ENCODE data around the gene FAAP100.

Gene FAAP100

DNA sequence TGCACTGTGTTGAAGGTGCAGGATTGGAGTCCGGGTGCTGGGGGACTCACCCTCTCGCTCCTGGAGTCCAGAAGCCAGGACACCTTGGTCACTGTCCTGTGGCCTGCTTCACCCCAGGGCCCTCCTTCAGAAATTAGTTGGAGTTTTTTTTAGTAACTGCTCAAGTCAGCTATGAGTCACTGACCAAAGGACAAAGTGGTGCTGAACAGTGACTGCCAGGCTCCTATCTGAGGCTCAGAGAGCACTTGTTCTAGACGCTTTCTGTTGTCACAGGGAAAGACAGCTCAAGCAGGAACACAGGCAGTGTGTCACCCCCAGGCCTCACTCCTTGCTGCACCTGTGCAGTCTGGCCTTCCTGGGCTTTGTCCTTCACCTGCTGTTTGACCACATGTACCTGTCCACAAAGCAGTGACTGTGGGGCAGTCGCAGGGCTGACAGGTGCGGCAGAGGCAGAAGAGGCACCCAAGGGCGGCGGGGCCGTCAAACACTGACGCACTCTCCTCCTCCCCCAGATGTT lies 4.1 kb upstream of the FAAP100 start:
- DNase-seq (ENCODE audit: low read depth), result no peak

DNA sequence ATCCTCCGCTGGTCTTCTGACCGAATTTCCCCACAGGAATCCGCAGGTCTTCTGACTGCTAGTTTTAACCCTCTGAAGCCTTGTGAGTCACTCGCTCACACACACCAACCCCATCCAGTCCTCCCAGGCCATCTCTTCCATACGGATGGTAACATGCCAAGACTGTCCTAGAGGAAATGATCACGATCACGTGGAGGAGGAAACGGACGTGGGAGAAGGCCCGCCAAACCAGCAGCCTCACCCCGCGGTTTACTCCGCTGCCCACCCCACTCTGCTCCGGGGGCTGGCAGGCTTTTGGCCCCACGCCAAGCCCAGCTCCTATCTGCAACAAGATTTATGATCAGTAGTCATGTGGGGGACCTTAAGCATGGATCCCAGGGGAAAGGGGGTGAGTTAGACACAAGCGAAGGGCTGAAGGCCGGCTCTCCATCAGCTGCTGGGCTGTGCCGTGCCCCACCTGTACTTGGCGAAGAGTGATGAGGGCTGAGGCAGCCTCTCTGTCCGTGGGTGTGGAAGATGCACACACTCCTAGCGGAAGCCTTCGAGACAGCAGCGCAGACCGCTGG lies 1.5 kb upstream of the FAAP100 start:
- peak; percentile 88 for DNase-seq (ENCODE audit: low read depth)

DNA sequence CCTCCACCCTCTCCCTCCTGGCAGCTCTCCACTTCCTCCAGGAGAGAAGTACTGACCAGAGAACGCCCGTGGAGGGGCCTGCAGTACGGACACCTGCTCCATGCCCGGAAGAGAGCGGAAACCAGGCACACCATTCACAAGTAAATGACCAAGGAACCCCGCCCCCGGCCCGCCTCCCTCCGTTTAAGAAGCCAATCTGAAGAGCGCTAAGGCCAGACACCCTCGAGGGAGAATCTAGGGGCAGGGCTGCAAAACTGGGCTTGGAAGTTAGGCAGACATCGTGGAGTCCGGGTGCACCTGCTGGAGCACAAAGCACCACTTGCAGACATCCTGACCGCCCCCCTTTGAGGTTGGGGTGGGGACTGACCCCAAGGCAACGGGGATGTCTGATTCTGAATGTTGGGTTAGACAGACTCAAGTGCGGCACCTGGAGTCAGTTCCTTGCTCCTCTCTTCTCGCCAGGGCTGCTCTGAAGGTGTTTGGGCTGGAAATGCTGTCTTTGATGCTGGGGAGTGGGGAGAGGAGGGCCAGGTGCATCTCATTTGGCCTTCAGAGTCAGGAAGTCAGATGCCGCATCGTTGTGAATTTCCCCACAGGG lies 964 bp upstream of the FAAP100 start:
- no peak for DNase-seq (ENCODE audit: low read depth)

- DNase-seq (ENCODE audit: low read depth), result no peak
These were observed 502 bp downstream of the FAAP100 start for GRCh38 chr17:81551458-81552243.

DNA sequence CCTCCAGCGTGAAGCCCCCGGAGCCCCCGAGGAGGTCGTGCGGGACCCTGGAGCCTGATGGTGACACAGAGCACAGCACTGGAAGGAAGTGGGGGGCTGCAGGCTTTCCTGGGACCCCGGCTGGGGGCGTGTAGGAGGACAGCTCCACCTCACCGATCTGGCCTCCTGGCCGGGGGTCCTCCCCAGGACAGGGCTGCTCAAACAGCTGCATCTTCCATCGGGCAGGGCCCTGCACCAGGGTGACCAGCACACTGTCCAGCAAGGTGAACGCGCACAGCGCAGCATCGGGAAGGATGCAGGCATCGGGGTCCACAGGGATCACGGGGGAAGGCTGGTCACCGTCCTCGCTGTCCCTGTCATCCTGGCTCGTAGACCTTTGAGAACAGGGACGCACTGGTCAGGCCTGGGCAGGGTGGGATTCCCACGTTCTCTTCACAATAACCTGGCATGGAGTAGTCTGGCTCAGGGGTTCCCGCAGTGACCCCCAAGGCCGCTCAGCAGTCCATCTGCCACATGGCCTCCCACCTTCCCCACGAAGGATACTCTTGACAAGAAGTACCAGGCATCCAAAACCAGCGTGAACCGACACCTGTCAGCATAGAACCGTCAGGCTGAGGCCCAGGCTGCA lies 1.2 kb downstream of the FAAP100 start:
- no peak for DNase-seq (ENCODE audit: low read depth)

DNA sequence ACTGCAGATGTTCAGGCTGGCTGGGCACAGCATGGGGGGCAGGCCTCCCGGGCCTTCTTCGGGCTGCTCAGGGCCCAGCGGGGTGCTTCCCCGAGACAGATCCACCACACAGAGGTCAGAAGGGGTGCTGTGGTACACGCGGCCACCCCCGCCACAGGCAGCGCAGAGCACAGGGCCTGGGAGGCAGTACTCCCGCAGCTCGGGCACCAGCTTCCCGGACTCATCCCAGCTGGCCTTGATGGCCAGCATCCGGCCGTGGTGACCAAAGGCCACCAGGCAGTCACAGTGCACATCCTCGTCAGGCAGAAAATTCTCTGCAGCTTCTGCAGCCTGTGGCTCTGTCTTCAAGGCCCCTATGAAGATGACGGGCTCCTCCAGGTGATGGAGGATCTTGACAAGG lies 1.9 kb downstream of the FAAP100 start:
- DNase-seq (ENCODE audit: low read depth), result no peak

- DNase-seq (ENCODE audit: low read depth), result no peak
These were observed 2.3 kb downstream of the FAAP100 start for GRCh38 chr17:81549826-81550225.

DNA sequence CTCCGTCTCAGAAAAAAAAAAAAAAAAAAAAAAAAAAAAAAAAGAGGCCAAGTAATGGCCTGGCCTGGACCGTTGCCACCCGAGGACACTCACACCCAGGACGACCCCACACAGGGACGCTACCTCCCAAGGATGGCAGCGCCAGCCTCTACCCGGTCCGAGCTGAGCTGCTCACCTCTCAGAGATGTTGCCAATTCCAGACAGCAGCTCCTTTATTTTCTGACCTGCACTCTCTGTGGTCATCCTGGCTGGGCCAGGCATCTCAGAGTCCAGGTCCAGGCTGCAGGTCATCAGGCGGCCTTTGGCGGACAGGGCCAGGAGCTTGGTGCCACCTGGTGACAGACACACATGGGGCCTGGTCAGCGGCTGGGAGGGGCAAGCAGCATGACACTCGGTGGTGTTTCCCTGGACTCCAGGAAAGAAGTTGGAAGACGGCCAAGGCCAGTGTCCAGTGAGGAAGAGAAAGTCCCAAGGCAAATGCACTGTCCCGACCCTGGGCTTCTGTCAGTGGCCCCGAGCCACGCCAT lies 3.1 kb downstream of the FAAP100 start:
- DNase-seq (ENCODE audit: low read depth), result no peak

DNA sequence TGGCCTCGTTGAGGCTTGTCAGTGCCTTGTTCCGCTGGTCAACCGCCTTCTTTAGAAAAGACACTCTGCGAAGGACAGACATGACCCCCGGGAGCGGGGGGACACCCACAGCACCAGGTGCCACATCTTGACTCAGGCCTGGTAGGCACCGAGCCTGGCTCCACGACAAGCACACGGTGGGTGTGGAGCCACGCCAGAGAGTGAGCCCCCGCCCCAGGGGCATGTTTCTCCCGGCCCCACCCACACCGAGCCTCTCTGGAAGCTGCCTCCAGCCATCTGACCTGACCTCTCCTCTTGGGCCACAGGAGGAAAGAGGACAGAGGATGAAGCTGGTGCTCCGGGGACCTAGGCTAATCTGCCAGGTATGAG lies 4.6 kb downstream of the FAAP100 start:
- no peak for DNase-seq (ENCODE audit: low read depth)

GRCh38 chr17:81546906-81547613 lies 5.1 kb downstream of the FAAP100 start:
- DNase-seq (ENCODE audit: low read depth), result no peak

DNA sequence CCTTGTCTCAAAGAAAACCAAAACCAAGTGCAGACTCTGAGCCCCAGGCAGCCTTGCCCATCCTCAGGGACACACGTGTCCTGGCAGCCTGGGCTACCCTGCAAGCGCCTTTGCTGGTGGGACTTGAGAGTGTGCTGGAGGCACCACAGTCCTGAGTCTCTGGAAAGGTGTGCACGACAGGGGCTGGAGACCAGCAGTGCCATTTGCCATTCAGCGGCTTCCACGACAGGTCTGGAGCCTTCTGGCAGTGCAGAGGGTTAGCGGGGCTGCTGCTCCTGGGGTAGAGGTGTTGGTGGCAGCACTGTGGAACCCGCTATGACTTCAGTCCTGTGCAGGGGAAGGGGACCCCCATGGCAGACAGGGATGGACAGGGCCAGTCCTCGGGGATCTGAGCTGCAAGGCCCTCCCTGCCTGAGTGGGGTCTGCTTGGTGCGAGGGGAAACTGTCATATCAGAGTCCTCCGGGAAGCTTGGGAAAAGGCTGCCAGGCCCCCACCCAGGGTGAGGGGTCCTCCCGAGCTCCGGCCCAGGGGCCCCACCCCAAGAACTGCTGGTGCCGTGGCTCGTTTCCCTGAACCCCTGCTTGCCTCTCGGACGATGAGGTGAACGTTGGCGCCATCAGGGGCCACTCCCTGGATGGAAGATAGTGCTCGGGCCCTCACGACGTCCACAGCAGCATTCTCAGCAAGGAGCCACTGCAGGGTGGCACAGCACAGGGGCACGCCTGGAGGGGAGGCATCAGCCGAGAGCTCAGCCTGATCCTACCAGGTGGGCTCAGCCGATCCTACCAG lies 6.8 kb downstream of the FAAP100 start:
- no peak for DNase-seq (ENCODE audit: low read depth)

DNA sequence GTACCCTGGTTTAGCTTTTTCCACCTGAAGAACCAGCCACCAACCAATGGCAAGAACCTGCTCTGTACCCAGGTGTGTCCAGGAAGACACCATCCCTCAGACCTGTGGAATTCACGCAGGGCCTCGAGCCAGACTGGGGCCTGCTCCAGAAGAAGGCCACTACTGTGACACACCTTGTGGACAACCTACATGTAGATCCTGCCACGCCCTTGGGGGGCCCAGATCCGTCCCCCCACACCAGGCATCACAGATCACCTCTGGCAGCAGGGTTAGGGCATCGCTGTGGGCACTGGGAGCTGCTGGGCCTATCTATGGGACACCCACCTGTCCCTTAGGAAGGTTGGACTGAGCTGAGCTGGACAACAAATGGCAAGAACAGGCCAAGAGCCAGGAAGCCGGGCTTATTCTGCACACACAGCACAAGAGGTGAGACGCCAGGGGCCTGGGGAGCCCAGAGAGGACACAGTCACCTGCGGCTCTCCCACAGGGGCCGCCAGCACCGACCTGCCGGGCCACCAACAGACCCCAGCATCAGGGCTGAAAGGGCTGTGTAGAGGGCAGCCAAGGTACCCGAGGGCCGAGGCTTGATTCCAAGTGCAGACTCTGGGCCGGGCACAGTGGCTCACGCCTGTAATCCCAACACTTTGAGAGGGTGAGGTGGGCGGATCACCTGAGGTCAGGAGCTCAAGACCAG lies 7.7 kb downstream of the FAAP100 start:
- DNase-seq (ENCODE audit: low read depth), result no peak

- DNase-seq (ENCODE audit: low read depth), result no peak
These were observed 8.4 kb downstream of the FAAP100 start for GRCh38 chr17:81543756-81544155.

DNA sequence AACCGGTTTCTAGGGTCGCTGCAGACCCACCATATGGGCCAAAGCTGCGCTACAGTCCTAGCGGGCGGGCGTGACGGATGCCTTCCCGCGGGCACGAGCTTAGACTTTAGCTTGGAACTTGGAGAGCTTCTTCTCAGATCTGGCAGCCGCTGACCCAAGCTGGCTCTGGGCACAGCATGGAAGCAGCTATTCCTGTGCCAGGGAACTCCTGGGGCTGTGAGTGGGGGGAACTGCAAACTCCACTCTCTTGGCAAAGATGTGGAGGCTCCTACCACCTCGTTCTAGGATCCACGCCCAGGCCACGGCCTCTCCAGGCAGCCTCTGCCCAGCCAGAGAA lies 8.8 kb downstream of the FAAP100 start:
- no peak for DNase-seq (ENCODE audit: low read depth)

GRCh38 chr17:81542431-81543338 lies 9.5 kb downstream of the FAAP100 start:
- no peak for DNase-seq (ENCODE audit: low read depth)

DNA sequence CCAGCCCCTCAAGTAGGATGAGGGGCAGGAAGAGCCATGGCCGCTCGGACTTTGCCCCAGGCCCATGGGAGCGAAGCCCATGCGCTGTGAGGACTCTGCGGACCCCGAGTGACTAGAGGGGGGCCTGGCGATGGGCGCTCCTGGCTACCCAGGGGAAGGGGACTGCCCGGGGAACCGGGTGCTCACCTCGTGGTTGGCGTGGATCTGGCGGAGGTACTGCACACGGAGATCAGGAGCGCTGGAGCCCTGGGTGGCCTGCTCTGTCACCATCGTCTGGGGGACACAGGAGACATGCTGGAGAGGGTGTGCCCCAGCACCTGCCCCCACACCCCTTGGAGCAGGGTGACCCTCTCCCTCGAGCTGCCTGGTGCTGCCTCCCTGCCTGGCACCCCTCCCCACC lies 11.0 kb downstream of the FAAP100 start:
- no peak for DNase-seq (ENCODE audit: low read depth)

GRCh38 chr17:81540676-81541027 lies 11.5 kb downstream of the FAAP100 start:
- DNase-seq (ENCODE audit: low read depth), result no peak

- no peak for DNase-seq (ENCODE audit: low read depth)
These were observed 12.0 kb downstream of the FAAP100 start for GRCh38 chr17:81539961-81540675.

DNA sequence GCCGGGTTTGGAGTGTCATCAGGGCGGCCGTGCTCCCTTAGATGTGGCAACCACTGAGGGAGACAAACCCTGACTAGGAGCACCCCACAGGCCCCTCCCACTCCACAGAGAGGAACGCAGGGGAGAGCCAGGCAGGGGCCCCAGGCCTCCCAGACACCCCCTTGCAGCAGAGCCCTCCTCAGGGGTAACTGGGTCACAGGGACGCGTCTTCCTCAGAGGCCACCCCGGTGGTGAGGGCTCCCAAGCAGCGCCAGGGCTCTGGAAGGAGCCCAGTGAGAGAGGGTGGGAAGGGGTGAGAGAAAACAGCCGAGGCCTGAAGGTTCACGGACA lies 12.6 kb downstream of the FAAP100 start:
- no peak for DNase-seq (ENCODE audit: low read depth)
